ENCODE results near the gene IFT43. TPM values are rescaled to one million over a fixed set of nuclear protein-coding genes. Genes with fewer than 3 reads are reported as not detected.

IFT43 gene
- polyA plus RNA-seq, 1 of the 3 experiments (the other 2 are of a cell fraction): 78.8 TPM

GRCh38 chr14:76121089-76121748 lies 135.7 kb downstream of the IFT43 start (continued):
- no peak for TF ChIP-seq SIN3A (IDR thresholded peaks at IDR 0.05; ENCODE audit: borderline replicate concordance, low read depth, low read length)

DNA sequence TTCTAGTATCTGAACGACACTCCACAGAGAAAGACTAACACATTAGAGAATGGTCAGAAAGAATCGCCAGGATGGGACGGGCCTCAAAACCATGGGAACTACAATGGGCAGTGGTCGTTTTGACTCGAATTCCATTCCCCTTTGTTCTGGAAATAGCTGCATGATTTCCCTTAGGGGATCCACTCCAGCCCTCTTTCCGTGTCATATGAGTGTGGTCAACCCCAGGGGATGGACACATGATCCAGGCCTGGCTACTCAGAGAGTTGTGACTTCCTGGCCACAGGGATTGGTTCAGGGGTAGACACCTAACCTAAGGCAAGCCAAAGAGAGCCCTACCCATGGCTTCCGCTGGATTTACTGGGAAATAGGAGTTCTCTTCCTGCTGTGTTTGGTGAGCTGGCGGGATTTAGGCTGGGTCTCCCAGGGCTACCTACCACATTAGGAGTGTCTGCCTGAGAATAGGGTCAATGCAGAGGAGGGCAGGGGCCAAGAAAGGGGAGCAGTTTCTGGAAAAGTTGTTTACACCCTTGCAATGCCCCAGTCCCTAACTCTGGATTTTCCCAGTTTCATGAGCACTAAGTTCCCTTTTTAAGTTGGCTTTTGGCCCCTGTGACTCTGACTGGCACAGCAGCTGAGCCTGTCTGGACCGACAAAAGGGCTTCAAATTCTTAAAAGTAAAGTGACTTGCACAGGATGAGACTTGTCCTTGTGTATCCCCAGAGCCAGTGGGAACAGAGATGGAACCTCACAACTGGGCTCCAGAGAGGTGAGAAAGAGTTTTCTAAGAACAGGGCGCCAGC lies 138.1 kb downstream of the IFT43 start:
- no peaks in the 10 kb centered on the region for H3K4me1 ChIP-seq (ENCODE audit: control insufficient read depth in 1 of 2, insufficient read depth in 2 of 2, low read depth in 1 of 2, low read length in 1 of 2)
- no peak overlapping the region for H3K4me3 ChIP-seq (ENCODE audit: low read depth in 2 of 2, low read length in 1 of 2)
- no peaks in the 10 kb centered on the region for H3K9me3 ChIP-seq
- CTCF ChIA-PET: interaction anchor here (0.6 to 3.3 kb wide), 3 partner anchors 10 to 229 kb away, joined by 3 to 12 read pairs (median 8); no protein-coding TSS in a partner anchor
- H3K27me3 ChIP-seq (ENCODE audit: insufficient read depth): no peaks in the 10 kb centered on the region
- no peak for TF ChIP-seq MEF2A (IDR thresholded peaks at IDR 0.05; ENCODE audit: borderline replicate concordance, low read depth)
- TF ChIP-seq RAD21 (IDR thresholded peaks at IDR 0.05; ENCODE audit: low read length): no peak
- TF ChIP-seq MXI1 (IDR thresholded peaks at IDR 0.05; ENCODE audit: low read depth, low read length): no peak
- TF ChIP-seq NRF1 (IDR thresholded peaks at IDR 0.05; ENCODE audit: low read depth, low read length): no peak
- no peak for TF ChIP-seq JUND (IDR thresholded peaks at IDR 0.05)
- TF ChIP-seq SIN3A (IDR thresholded peaks at IDR 0.05; ENCODE audit: borderline replicate concordance, low read depth, low read length): no peak
- no peak for TF ChIP-seq NFIC (IDR thresholded peaks at IDR 0.05; ENCODE audit: borderline replicate concordance)
- TF ChIP-seq ZBTB33 (IDR thresholded peaks at IDR 0.05; ENCODE audit: borderline replicate concordance, low read depth): no peak
- no peak for TF ChIP-seq POLR2AphosphoS5 (IDR thresholded peaks at IDR 0.05; ENCODE audit: low read depth, low read length)
- TF ChIP-seq PBX3 (IDR thresholded peaks at IDR 0.05): no peak
- H2AFZ ChIP-seq (ENCODE audit: low read depth): no peak overlapping the region
- H3K27ac ChIP-seq (ENCODE audit: low read depth in 2 of 2, low read length in 1 of 2): no peak overlapping the region
- no peaks in the 10 kb centered on the region for H4K20me1 ChIP-seq (ENCODE audit: insufficient read depth)
- H3K36me3 ChIP-seq (replicated peaks in 1 of 2; ENCODE audit: control insufficient read depth in 1 of 2, insufficient read depth in 2 of 2, low read length in 1 of 2): no peaks in the 10 kb centered on the region
- no peaks in the 10 kb centered on the region for H3K79me2 ChIP-seq (ENCODE audit: insufficient read depth)
- 47% methylated on average over 10 of the region's 10 CpGs for WGBS (ENCODE audit: low lambda C conversion rate)
- POLR2A ChIA-PET: no interaction called here
- no peaks in the 10 kb centered on the region for H3K9me2 ChIP-seq
- no peak overlapping the region for H3K4me2 ChIP-seq
- H3F3A ChIP-seq (replicated peaks; ENCODE audit: insufficient read depth): no peaks in the 10 kb centered on the region
- no peak for DNase-seq
- H3K9ac ChIP-seq: no peak overlapping the region

DNA sequence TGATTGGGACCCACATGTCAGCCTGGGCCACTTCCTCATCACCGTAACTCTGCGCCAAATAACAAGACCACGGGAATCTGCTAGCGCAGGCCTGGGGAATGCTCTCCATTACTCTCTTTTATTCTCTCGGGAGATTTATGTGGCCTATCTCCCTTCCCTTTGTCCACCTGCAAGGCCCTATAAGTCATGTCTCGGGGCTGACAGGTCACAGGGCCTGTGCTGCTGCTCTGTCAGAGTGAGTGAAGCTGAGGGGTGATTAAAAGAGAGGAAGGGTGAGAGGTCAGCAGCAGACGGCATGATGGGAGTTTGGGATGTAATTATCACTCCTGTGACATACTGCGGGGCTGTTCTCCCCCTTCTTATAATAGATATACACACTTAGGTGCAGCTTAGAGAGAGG lies 139.9 kb downstream of the IFT43 start:
- H2AFZ ChIP-seq (ENCODE audit: low read depth): no peak overlapping the region
- TF ChIP-seq FOSL2 (IDR thresholded peaks at IDR 0.05; ENCODE audit: borderline replicate concordance, low read depth) (no peak), PBX3 (IDR thresholded peaks at IDR 0.05) (no peak), JUND (IDR thresholded peaks at IDR 0.05) (no peak), FOXM1 (IDR thresholded peaks at IDR 0.05; ENCODE audit: low read depth) (no peak)
- TF ChIP-seq, protein P1, sequence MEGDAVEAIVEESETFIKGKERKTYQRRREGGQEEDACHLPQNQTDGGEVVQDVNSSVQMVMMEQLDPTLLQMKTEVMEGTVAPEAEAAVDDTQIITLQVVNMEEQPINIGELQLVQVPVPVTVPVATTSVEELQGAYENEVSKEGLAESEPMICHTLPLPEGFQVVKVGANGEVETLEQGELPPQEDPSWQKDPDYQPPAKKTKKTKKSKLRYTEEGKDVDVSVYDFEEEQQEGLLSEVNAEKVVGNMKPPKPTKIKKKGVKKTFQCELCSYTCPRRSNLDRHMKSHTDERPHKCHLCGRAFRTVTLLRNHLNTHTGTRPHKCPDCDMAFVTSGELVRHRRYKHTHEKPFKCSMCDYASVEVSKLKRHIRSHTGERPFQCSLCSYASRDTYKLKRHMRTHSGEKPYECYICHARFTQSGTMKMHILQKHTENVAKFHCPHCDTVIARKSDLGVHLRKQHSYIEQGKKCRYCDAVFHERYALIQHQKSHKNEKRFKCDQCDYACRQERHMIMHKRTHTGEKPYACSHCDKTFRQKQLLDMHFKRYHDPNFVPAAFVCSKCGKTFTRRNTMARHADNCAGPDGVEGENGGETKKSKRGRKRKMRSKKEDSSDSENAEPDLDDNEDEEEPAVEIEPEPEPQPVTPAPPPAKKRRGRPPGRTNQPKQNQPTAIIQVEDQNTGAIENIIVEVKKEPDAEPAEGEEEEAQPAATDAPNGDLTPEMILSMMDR (IDR thresholded peaks at IDR 0.05): no peak
- H3K36me3 ChIP-seq (replicated peaks in 1 of 2; ENCODE audit: control insufficient read depth in 1 of 2, insufficient read depth in 2 of 2, low read length in 1 of 2): no peaks in the 10 kb centered on the region
- ChIA-PET CTCF (interaction anchor here (1.1 to 3.0 kb wide), 3 partner anchors 30 to 267 kb away, joined by 3 to 8 read pairs (median 3); no protein-coding TSS in a partner anchor), POLR2A (no interaction called here)
- no peaks in the 10 kb centered on the region for H3K4me1 ChIP-seq (ENCODE audit: control insufficient read depth in 1 of 2, insufficient read depth in 2 of 2, low read depth in 1 of 2, low read length in 1 of 2)
- H3K4me3 ChIP-seq (ENCODE audit: low read depth in 2 of 2, low read length in 1 of 2): no peak overlapping the region
- H3K9ac ChIP-seq: no peak overlapping the region
- H3K9me3 ChIP-seq: no peaks in the 10 kb centered on the region
- H3K27me3 ChIP-seq (ENCODE audit: insufficient read depth): no peaks in the 10 kb centered on the region
- no peak overlapping the region for H3K4me2 ChIP-seq
- no peaks in the 10 kb centered on the region for H3F3A ChIP-seq (replicated peaks; ENCODE audit: insufficient read depth)
- no peaks in the 10 kb centered on the region for H3K79me2 ChIP-seq (ENCODE audit: insufficient read depth)
- no peaks in the 10 kb centered on the region for H3K9me2 ChIP-seq
- no peaks in the 10 kb centered on the region for H4K20me1 ChIP-seq (ENCODE audit: insufficient read depth)
- 56% methylated on average over 8 of the region's 8 CpGs for WGBS (ENCODE audit: low lambda C conversion rate)
- no peak overlapping the region for H3K27ac ChIP-seq (ENCODE audit: low read depth in 2 of 2, low read length in 1 of 2)
- no peak for DNase-seq

All from SK-N-SH (cell line).